ENCODE results near the gene CFAP46. TPM values are rescaled to one million over a fixed set of nuclear protein-coding genes. Genes with fewer than 3 reads are reported as not detected.
"Not testable (repeated sequence)": the region's sequence is repeated elsewhere in the genome, so short reads cannot be mapped to it uniquely, and the experiment has no call there.

Gene CFAP46
- total RNA-seq, 2 donors from 2014 or later: 0.45 TPM; not detected in 1

DNA sequence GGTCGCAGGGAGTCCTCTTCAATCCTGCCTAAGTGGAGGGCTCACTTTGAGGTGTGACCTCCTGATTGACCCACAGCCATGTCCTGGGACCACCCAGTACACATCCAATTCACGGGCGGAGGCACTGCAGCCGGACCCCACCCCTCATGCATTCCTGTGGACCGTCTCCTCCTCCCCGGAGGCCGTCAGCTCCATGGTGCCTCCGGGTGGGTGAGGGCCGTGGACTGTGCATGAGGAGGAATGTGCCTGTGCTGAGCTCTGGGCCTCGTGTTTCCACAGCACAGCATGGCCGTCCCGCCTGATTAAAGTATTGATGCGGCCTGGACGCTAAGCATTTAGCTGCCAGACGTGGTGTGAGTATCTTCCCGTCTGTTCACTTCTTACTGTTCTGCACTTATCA lies 52.8 kb downstream of the CFAP46 start:
- ATAC-seq (no peak), DNase-seq (ENCODE audit: low spot score in 2 of 2) (peak in 1 of 2 donors; percentile 26)
- Mint-ChIP-seq H3K9me3 (no peaks in the 10 kb centered on the region), H3K27ac (no peak overlapping the region), H3K36me3 (no peaks in the 10 kb centered on the region)

- H3K9me3 Mint-ChIP-seq: no peaks in the 10 kb centered on the region
- no peaks in the 10 kb centered on the region for H3K36me3 Mint-ChIP-seq
- DNase-seq (ENCODE audit: low spot score in 2 of 2): peak in 1 of 2 donors; percentile 45
- no peak for ATAC-seq
- no peak overlapping the region for H3K27ac Mint-ChIP-seq
These were observed 53.4 kb downstream of the CFAP46 start for GRCh38 chr10:132888898-132889490.

GRCh38 chr10:132888446-132888845 lies 53.9 kb downstream of the CFAP46 start:
- not testable (repeated sequence) for DNase-seq (ENCODE audit: low spot score in 2 of 2); H3K36me3 Mint-ChIP-seq; ATAC-seq; H3K9me3 Mint-ChIP-seq; H3K27ac Mint-ChIP-seq

DNA sequence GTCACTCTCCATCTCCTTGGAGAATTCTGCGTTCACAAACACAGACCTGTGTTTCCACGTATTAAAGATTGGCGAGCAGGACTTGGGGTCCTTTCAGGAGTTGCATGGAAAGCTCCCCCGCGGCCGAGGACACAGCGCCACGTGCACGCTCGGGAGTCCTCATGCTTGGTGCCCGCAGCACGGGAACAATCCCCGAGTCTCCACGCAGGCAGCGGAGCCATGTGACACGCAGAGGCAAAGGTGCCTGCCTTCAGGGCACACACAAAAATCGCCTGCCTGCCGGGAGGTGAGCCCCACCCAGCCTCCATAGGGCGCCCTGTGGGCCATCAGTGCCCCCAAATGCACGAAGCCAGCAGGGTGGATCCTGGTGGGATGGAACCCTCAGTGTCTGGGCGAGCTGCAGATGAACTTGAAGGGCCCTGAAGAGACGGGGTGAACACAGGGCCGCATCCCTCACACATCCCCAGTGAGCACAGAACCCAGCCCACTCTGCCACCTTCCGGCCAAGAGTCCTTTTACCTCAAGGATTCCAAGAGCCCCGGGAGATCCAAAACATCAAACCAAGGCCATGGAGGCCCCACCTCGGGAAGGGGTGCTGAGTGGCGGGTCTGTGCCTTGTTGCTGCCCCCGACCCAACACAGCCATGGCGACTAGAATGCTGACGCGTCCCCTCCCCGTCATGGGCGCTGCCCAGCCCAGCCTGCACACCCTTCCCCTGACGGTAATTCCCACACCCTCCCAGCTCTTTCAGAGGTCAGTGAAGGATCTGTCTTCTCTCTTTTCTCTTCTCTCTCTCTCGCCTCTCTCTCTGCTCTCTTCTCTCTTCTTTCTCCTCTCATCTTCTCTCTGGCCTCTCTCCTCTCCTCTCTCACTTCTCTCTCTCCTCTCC lies 55.9 kb downstream of the CFAP46 start:
- no peaks in the 10 kb centered on the region for H3K9me3 Mint-ChIP-seq
- no peaks in the 10 kb centered on the region for H3K36me3 Mint-ChIP-seq
- ATAC-seq (peak in 1 of 2 donors; percentile 26), DNase-seq (ENCODE audit: low spot score in 2 of 2) (peak in 1 of 2 donors; percentile 50)
- H3K27ac Mint-ChIP-seq: peak overlapping the region in 1 of 2 donors; percentile 16

DNA sequence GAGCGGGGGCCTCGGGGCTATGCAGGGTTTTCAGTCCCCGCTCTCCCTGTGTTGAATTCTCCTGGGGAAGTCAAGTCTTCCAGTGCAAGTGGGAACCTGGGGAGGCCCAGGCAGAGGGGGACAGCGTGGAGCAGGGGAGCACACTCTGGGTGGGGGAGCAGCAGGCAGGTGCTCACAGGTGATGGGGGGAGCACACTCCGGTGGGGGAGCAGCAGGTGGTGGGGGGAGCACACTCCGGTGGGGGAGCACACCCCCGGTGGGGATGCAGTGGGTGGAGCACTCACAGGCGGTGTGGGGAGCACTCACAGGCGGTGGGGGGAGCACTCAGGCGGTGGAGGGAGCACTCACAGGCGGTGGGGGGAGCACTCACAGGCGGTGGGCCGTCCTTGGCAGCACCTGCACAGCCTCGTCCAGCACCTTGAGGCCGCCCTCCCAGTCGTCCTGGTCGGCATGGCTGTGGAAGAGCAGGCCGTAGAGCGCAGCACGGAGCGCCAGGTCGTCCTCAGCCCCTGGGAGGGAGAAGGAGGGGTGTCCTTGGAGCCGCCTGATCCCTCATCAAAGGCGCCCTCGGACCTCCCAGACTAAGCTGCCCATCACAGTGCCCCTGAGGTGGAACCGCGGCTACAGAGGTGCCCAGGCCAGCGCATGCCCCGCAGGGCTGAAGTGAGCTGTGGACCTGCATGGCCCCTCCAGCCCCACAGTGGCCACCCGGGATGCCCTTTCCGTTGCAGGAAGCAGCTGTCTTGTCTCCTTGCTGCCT lies 56.7 kb downstream of the CFAP46 start:
- H3K27ac Mint-ChIP-seq: no peak overlapping the region
- DNase-seq (ENCODE audit: low spot score in 2 of 2): no peak
- H3K36me3 Mint-ChIP-seq: no peaks in the 10 kb centered on the region
- ATAC-seq: no peak
- H3K9me3 Mint-ChIP-seq: no peaks in the 10 kb centered on the region

DNA sequence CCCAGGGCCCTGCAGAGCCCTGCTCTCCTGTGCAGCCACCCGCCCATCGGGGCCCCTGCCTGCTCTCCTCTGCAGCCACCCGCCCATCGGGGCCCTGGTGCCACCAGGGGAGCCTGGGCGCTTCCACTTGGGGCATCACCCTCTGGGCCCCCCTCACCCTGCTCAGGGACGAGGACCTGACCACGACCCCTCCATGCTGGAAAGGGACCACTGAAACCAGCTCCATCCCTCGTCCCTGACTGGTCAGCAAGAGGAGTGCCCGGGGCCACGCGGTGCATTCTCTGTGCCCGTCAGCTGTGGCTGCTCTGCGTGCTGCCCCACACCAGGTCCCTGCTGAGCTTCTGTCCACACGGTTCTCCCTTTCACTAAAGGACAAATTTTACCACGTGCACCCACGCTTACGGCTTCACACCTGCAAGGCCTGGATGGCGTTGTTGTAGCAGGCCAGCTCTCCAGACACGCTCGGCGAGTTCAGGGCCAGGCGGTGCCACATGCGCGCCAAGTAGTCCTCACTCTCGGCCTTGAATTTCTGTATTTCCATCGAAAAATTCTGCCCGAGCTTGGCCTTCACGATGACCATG lies 57.6 kb downstream of the CFAP46 start:
- no peak for DNase-seq (ENCODE audit: low spot score in 2 of 2)
- Mint-ChIP-seq H3K9me3 (no peaks in the 10 kb centered on the region), H3K27ac (no peak overlapping the region), H3K36me3 (no peaks in the 10 kb centered on the region)
- no peak for ATAC-seq

GRCh38 chr10:132884041-132884440 lies 58.3 kb downstream of the CFAP46 start:
- ATAC-seq (no peak), DNase-seq (ENCODE audit: low spot score in 2 of 2) (no peak)
- Mint-ChIP-seq H3K36me3 (no peaks in the 10 kb centered on the region), H3K27ac (no peak overlapping the region), H3K9me3 (no peaks in the 10 kb centered on the region)

GRCh38 chr10:132883391-132883881 lies 58.9 kb downstream of the CFAP46 start:
- ATAC-seq (no peak), DNase-seq (ENCODE audit: low spot score in 2 of 2) (no peak)
- Mint-ChIP-seq H3K27ac (no peak overlapping the region), H3K9me3 (no peaks in the 10 kb centered on the region), H3K36me3 (no peaks in the 10 kb centered on the region)

GRCh38 chr10:132882069-132882951 lies 60.1 kb downstream of the CFAP46 start:
- no peak for ATAC-seq
- no peaks in the 10 kb centered on the region for H3K9me3 Mint-ChIP-seq
- no peaks in the 10 kb centered on the region for H3K36me3 Mint-ChIP-seq
- no peak overlapping the region for H3K27ac Mint-ChIP-seq
- DNase-seq (ENCODE audit: low spot score in 2 of 2): no peak

DNA sequence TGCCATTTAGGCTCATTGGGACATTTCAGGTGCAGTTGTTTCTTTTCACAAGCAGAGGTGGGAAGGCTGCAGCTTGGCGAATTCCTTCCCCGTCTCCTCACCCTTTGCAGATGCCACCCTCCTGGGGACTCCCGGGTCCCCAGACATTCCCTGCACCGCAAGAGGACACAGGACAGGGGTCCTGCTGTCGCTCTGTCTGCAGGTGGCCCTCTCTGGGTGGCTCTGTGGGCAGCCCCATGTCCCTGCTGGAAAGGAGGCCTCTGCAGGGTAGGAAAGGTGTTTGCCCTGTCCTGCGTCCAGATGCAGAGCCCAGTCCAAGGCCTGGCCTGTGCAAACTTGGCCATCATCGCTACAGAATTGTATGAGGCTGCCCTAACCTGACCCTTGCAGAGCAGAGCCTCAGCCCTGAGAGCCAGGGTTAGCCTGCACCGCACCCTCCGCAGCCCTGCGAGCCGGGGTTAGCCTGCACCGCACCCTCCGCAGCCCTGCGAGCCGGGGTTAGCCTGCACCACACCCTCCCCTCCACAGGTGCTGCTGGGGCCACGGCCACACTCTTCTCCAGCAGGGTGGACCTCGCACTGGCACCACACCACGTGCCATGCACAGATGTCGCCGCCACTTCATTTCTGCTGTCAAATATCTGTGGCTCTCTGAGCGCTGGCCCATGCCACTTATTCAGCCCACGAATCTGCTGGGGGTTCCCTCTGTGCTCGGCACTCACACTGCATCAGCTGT lies 61.0 kb downstream of the CFAP46 start:
- no peak for ATAC-seq
- DNase-seq (ENCODE audit: low spot score in 2 of 2): peak in 1 of 2 donors; percentile 45
- Mint-ChIP-seq H3K9me3 (no peaks in the 10 kb centered on the region), H3K36me3 (no peaks in the 10 kb centered on the region), H3K27ac (no peak overlapping the region)

GRCh38 chr10:132880128-132880981 lies 62.0 kb downstream of the CFAP46 start:
- Mint-ChIP-seq H3K27ac (no peak overlapping the region), H3K36me3 (peaks cover 0 to under 1% of the 10 kb centered on the region in 2 donors), H3K9me3 (peaks cover 0 to 2% of the 10 kb centered on the region in 2 donors)
- DNase-seq (ENCODE audit: low spot score in 2 of 2) (peak in 1 of 2 donors; percentile 46), ATAC-seq (no peak)

DNA sequence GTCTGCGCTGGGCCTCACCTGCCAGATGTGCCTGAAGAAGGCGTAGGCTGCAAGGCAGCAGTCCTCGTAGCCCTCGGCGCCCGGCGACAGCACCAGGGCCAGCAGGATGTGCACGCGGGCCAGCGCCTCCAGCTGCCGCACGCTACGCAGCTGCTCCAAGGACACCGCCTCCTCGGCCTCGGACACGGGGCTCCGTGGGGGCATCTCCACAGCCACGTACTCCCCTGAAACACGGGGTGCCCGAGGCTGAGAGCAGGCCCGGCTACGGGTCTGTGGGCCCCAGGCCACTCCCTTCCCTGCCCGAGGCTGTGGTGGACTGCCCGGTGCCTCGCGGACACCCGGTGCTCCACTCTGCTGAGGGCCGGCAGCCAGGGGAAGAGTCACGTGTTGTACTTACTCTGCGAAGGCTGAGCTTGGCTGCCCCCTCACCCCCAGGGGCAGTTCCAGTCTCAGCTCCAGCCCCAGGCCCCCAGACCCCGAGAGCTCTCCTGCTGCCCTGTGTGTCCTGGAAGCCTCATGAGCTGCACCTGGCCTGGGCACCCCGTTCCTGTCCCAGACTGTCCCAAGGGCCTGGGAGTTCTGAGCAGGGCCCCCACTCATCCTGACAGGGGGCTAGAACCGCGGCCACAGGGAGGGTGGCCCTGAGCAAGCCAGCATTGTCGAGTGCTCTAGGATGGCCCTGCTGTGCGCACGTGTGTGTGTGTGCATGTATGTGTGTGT lies 62.8 kb downstream of the CFAP46 start:
- DNase-seq (ENCODE audit: low spot score in 2 of 2): peak in 1 of 2 donors; percentile 20
- peak in 1 of 2 donors; percentile 24 for ATAC-seq
- Mint-ChIP-seq H3K27ac (no peak overlapping the region), H3K36me3 (peaks cover 0 to 4% of the 10 kb centered on the region in 2 donors), H3K9me3 (peaks cover 0 to 5% of the 10 kb centered on the region in 2 donors)

- Mint-ChIP-seq H3K9me3 (peaks cover 0 to 5% of the 10 kb centered on the region in 2 donors), H3K36me3 (peaks cover 0 to 4% of the 10 kb centered on the region in 2 donors)
These were observed 63.5 kb downstream of the CFAP46 start for GRCh38 chr10:132878730-132879407.

More at GRCh38 chr10:132878730-132879407, 63.5 kb downstream of the CFAP46 start:
- no peak overlapping the region for H3K27ac Mint-ChIP-seq
- peak in 1 of 2 donors; percentile 38 for DNase-seq (ENCODE audit: low spot score in 2 of 2)
- no peak for ATAC-seq
